GM19395 (cell line): ENCODE results near the gene TIGD6.

Experiments
- ATAC-seq: cut with Tn5 transposase; IDR thresholded peaks from one replicate; pipeline ENCODE4 v1.9.1; 2021; ENCODE audit warnings: mild to moderate bottlenecking, moderate library complexity; ENCODE audit not compliant: unreplicated experiment

TIGD6 gene

GRCh38 chr5:149981206-149981605 lies 19.2 kb downstream of the TIGD6 start:
- ATAC-seq, result no peak

DNA sequence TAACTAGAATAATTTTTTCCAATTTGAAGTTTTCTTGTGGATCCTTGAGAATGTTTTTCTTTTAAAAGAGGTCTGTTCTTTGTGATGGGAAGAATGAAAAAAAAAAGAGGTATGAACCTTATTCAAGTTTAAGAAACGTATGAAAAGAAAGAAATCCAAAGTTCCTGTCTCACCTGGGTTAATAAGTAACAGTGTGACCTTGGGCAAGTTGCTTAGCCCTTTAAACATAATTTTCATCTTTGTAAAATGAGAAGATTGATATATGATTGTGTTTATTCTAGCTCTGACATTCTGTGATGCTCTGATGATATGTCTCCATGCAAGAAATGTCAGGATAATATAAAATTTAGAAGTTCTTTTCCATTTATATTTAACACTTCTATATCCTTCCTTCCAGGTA lies 20.6 kb downstream of the TIGD6 start:
- no peak for ATAC-seq

GRCh38 chr5:149975409-149975808 lies 25.0 kb downstream of the TIGD6 start:
- no peak for ATAC-seq

- no peak for ATAC-seq
Observed at GRCh38 chr5:149969181-149969930, 31.1 kb downstream of the TIGD6 start.

DNA sequence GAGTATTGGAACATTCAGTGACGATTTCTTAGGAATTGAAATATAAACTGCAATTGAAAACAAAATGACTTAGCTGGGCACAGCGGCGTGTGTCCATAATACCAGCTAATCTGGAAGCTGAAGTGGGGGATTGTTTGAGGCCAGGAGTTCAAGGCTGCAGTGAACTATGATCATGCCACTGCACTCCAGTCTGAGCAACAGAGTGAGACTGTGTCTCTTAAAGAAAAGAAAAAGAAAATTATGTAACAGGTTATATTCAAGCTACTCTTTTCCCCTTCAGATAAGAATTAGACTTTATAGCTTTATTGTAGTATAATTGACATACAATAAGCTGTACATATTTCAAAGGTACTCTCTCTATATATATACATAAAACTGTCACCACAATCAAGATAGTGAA lies 33.5 kb downstream of the TIGD6 start:
- ATAC-seq, result no peak

- no peak for ATAC-seq
Observed at GRCh38 chr5:149963729-149964128, 36.7 kb downstream of the TIGD6 start.

DNA sequence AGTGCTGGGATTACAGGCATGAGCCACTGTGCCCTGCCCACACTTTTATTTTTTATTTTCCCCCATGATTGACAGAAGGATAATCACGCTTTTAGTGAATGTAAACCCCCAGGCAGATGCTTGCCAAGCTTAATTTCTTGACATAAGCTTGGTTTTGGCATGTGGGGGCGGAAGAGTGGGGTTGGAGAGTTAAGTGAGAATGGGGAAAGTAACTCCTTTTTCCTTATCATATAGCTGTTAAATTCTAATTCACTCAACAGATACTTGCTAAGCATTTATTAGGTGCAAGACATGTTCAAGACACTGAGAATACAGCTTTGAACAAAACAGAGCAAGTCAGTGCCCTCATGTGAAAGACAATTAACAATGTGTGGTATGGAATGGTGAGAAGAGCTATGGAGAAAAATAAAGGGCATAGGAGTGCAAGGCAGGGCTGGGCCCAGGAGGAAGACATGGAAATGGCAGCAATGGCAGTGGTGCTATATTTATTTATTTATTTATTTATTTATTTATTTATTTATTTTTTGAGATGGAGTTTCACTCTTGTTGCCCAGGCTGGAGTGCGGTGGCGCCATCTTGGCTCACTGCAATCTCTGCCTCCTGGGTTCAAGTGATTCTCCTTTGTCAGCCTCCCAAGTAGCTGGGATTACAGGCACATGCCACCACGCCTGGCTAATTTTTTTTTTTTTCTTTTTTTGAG lies 37.7 kb downstream of the TIGD6 start:
- no peak for ATAC-seq

- no peak for ATAC-seq
Observed at GRCh38 chr5:149961957-149962409, 38.5 kb downstream of the TIGD6 start.

- ATAC-seq, result no peak
Observed at GRCh38 chr5:149961186-149961685, 39.2 kb downstream of the TIGD6 start.

DNA sequence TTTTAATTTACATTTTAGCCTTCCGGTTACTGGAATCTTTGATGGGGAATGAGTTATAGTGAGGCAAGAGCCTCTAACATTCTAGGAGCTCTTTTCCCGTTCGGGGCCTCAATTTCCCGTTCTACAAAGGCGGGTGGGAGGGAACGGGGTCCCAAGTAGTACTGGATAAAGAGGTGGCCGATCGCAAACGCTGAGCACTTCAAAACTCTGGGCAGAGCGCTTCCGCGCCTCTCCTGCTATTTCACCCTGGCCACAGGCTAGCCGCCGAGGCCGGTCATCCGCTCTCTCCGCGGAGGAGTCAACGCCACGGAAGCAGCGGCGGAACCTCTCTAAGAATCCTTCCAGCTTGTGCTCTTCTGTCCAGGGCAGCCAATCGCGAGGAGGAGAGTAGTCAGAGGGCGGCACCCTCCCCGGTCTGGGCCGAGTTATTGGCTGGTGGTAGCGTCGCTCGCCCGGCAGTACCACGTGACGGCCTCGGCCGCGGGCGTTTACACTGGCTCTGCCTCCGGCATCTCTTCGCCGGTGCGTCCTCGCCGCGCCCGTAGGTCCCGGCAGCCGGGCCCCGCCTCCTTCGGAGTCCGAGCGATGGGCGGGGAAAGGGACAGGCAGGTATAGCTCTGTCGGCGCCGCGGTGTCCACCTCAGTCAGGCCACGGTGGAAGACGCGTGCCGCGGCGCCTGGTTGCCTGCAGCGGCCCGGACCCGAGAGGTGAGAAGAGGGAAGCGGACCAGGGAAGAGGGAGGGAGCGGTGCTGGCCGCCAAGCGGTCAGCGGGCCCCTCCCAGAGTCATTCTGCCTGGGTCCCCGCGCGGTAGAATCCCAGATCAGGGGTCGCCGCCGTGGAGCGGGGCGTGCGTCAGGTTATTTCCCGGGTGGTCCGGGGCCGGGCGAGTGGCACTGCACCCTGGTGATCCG lies 39.9 kb downstream of the TIGD6 start, which contains the start of gene SLC26A2:
SLC26A2 (plus strand) TSS at position 487 of the 914 bp plus-strand sequence. CDS start 16,895 bp downstream, outside the sequence.
- peak; percentile 97 for ATAC-seq

- ATAC-seq, result peak; percentile 29
Observed at GRCh38 chr5:149959406-149960236, 40.8 kb downstream of the TIGD6 start.

DNA sequence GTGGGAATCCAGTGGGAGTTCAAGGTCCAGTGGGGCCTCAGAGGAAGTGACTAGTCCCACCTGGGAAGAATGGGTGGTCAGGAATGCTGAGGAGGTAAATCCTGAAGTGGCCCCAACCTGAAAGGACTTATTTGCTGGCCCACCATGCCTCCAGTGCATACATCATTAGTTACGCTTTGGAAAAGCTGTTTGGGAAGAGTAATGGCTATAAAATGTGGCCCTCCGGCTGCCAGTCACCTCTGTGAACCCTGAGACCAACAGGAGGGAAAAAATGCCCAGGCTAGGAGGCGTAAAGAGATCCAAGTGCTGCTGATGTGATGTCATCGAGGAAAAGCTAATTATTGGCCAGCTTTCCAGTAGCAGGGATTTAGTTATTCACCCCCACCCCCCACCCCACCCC lies 42.6 kb downstream of the TIGD6 start:
- ATAC-seq, result no peak

- no peak for ATAC-seq
Observed at GRCh38 chr5:149956685-149957084, 43.8 kb downstream of the TIGD6 start.

DNA sequence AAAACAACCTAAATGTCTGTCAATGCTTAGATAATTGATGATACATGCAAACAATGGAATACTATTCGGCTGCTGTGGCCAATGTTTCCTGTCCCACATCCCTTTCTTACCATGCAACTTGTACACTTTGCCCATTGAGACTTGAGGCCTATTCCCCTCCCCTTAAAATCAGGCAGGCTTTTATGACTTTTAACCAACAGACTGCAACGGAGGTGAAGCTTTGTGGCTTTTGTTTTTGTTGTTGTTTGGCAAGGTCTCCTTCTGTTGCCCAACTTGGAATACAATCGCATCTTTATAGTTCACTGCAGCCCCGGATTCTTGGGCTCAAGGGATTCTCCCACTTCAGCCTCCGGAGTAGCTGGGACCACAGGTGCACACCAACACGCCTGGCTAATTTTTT lies 45.7 kb downstream of the TIGD6 start:
- no peak for ATAC-seq

GRCh38 chr5:149953436-149954121 lies 46.9 kb downstream of the TIGD6 start:
- ATAC-seq, result no peak

- ATAC-seq, result no peak
Observed at GRCh38 chr5:149951138-149951749, 49.2 kb downstream of the TIGD6 start.

DNA sequence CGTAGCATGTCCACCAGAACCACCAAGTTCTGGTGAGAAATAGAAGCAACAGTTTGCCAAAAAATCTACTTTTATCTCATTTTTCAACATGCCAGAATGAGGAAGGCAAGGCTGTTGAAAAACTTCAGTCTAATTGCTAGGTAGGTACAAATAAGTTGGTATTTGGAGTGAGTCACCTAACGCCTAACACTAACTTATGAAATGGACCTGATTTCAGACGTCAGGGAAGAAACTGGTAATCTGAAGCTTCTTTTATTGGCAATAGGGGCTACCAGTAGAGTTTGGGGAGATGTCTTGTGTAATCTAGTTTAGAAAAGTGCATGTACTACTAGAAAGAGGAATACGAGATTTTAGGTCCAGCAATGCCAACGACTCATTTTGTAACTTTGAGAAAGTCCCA lies 51.5 kb downstream of the TIGD6 start:
- no peak for ATAC-seq

DNA sequence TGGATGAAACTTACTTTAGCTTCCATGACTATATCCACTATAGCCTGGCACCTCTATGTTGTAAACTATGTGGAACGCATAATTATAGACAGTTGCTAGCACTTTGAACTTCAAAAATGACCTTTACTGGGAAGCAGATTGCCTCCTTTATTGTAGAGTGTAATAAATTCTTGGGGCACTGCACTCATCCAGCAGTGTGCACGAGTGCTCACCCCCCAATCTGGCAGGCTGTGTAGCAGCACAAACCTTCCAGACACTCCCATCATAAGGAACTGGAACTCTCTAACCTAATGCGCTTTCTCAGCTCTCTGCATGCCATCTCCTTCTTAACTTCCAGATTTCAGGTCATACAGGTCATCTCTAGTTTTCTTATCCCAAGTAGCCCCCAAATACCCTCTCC lies 54.3 kb downstream of the TIGD6 start:
- no peak for ATAC-seq

- no peak for ATAC-seq
Observed at GRCh38 chr5:149944666-149945065, 55.8 kb downstream of the TIGD6 start, which contains the start of gene PDE6A. PDE6A (minus strand) TSS chr5:149944793; CDS start chr5:149944673, 120 bp downstream.
